Astrocyte (in vitro differentiated cells and primary cell): ENCODE measurements around the gene PASK. TPM values are rescaled to one million over a fixed set of nuclear protein-coding genes. Genes with fewer than 3 reads are reported as not detected.
"Not testable (repeated sequence)": the region's sequence is repeated elsewhere in the genome, so short reads cannot be mapped to it uniquely, and the experiment has no call there.

ENCODE experiments used
- DNase-seq: peaks from one replicate; pipeline ENCODE4 v3.0.0-alpha.2; 2010; ENCODE audit warnings: low read depth
- FAIRE-seq: peaks from 2 replicates; lab custom pipeline; 2011; peaks lifted over from hg19 to GRCh38; lab: Jason Lieb, UNC
- H2AFZ ChIP-seq: 2 replicates; pipeline ENCODE4 v1.6.0; 2012; ENCODE audit warnings: low read depth, low read length, inconsistent platforms
- H3K27ac ChIP-seq: 2 replicates; pipeline ENCODE4 v1.5.1; 2011; ENCODE audit warnings: low read depth, low read length, inconsistent platforms
- H3K27me3 ChIP-seq: 2 replicates; pipeline ENCODE4 v1.6.0; 2011; ENCODE audit warnings: low read length, inconsistent platforms; ENCODE audit not compliant: insufficient read depth
- H3K36me3 ChIP-seq: 2 replicates; pipeline ENCODE4 v1.5.1; 2011; ENCODE audit warnings: low read length, inconsistent platforms; ENCODE audit not compliant: insufficient read depth
- H3K4me1 ChIP-seq: 2 replicates; pipeline ENCODE4 v1.5.1; 2011; ENCODE audit warnings: low read length, inconsistent platforms; ENCODE audit not compliant: insufficient read depth
- H3K4me2 ChIP-seq: 2 replicates; pipeline ENCODE4 v1.6.0; 2012; ENCODE audit warnings: low read length, inconsistent platforms
- H3K4me3 ChIP-seq: 2 replicates; pipeline ENCODE4 v1.5.1; 2011; ENCODE audit warnings: low read depth, mild to moderate bottlenecking, low read length, inconsistent platforms; ENCODE audit not compliant: insufficient read depth
- H3K79me2 ChIP-seq: 2 replicates; pipeline ENCODE4 v1.6.0; 2012; ENCODE audit warnings: mild to moderate bottlenecking, low read length, inconsistent platforms; ENCODE audit not compliant: insufficient read depth
- H3K9ac ChIP-seq: 2 replicates; pipeline ENCODE4 v1.6.0; 2012; ENCODE audit warnings: mild to moderate bottlenecking, low read length, inconsistent platforms
- H3K9me3 ChIP-seq: 2 replicates; pipeline ENCODE4 v1.5.1; 2012; ENCODE audit warnings: low read depth, mild to moderate bottlenecking, low read length, inconsistent platforms; ENCODE audit not compliant: insufficient read depth
- H4K20me1 ChIP-seq: 2 replicates; pipeline ENCODE4 v1.6.0; 2012; ENCODE audit warnings: low read length, inconsistent platforms; ENCODE audit not compliant: insufficient read depth
- H3K27ac Mint-ChIP-seq: one replicate; pipeline ENCODE4 v1.8.0; 2021; ENCODE audit warnings: mild to moderate bottlenecking, mixed read lengths; ENCODE audit not compliant: unreplicated experiment
- H3K27me3 Mint-ChIP-seq: one replicate; pipeline ENCODE4 v1.8.0; 2021; ENCODE audit warnings: low read depth, mixed read lengths; ENCODE audit not compliant: unreplicated experiment
- H3K36me3 Mint-ChIP-seq: one replicate; pipeline ENCODE4 v1.8.0; 2021; ENCODE audit warnings: low read depth, mixed read lengths; ENCODE audit not compliant: unreplicated experiment
- H3K4me1 Mint-ChIP-seq: one replicate; pipeline ENCODE4 v1.8.0; 2021; ENCODE audit warnings: low read depth, mixed read lengths; ENCODE audit not compliant: unreplicated experiment
- H3K4me3 Mint-ChIP-seq: one replicate; pipeline ENCODE4 v1.8.0; 2021; ENCODE audit warnings: mild to moderate bottlenecking, moderate library complexity, mixed read lengths; ENCODE audit not compliant: unreplicated experiment
- H3K9me3 Mint-ChIP-seq: one replicate; pipeline ENCODE4 v1.8.0; 2021; ENCODE audit warnings: mild to moderate bottlenecking, mixed read lengths; ENCODE audit not compliant: unreplicated experiment
- EZH2 ChIP-seq: IDR thresholded peaks from 2 replicates; pipeline ENCODE4 v1.6.1; 2012; ENCODE audit warnings: mild to moderate bottlenecking, low read length, inconsistent platforms; ENCODE audit not compliant: insufficient read depth
- total RNA-seq: library from RNA; stranded (reverse); gene quantifications from 2 replicates; pipeline ENCODE4 v1.2.1, GENCODE V29; 2021
- TF ChIP-seq, protein P1 (sequence below): IDR thresholded peaks from 2 replicates; pipeline ENCODE4 v1.5.1; 2011; ENCODE audit warnings: low read depth, mild to moderate bottlenecking, inconsistent platforms, low read length, moderate library complexity; ENCODE audit not compliant: insufficient read depth

PASK gene
- total RNA-seq, 1 donor from 2014 or later: 8.0 TPM

- Histone ChIP-seq H4K20me1 (no peaks in the 10 kb centered on the region), H2AFZ (no peak overlapping the region), H3K36me3 (no peaks in the 10 kb centered on the region), H3K4me3 (no peak overlapping the region), H3K9ac (no peak overlapping the region), H3K9me3 (no peaks in the 10 kb centered on the region), H3K4me2 (no peak overlapping the region), H3K27ac (no peak overlapping the region), H3K27me3 (peaks cover 5% of the 10 kb centered on the region), H3K79me2 (no peaks in the 10 kb centered on the region), H3K4me1 (no peaks in the 10 kb centered on the region)
- H3K27ac Mint-ChIP-seq: no peak overlapping the region
- no peak overlapping the region for H3K4me3 Mint-ChIP-seq
- TF ChIP-seq, protein P1, sequence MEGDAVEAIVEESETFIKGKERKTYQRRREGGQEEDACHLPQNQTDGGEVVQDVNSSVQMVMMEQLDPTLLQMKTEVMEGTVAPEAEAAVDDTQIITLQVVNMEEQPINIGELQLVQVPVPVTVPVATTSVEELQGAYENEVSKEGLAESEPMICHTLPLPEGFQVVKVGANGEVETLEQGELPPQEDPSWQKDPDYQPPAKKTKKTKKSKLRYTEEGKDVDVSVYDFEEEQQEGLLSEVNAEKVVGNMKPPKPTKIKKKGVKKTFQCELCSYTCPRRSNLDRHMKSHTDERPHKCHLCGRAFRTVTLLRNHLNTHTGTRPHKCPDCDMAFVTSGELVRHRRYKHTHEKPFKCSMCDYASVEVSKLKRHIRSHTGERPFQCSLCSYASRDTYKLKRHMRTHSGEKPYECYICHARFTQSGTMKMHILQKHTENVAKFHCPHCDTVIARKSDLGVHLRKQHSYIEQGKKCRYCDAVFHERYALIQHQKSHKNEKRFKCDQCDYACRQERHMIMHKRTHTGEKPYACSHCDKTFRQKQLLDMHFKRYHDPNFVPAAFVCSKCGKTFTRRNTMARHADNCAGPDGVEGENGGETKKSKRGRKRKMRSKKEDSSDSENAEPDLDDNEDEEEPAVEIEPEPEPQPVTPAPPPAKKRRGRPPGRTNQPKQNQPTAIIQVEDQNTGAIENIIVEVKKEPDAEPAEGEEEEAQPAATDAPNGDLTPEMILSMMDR: no peak
- no peak for TF ChIP-seq EZH2
- H3K4me1 Mint-ChIP-seq: no peaks in the 10 kb centered on the region
- DNase-seq (no peak), FAIRE-seq (no peak)
- no peaks in the 10 kb centered on the region for H3K36me3 Mint-ChIP-seq
- H3K9me3 Mint-ChIP-seq: no peaks in the 10 kb centered on the region
- H3K27me3 Mint-ChIP-seq: peaks cover 30% of the 10 kb centered on the region
These were observed 48.7 kb upstream of the PASK start for GRCh38 chr2:241197947-241198346.

GRCh38 chr2:241197246-241197645 is 48.0 kb upstream of the PASK start:
- H3K9ac ChIP-seq, DNase-seq, H3K4me1 ChIP-seq, H3K4me3 Mint-ChIP-seq, H3K4me3 ChIP-seq, FAIRE-seq, H3K27ac ChIP-seq, H3K27ac Mint-ChIP-seq, H3K79me2 ChIP-seq, H3K27me3 ChIP-seq, H3K9me3 Mint-ChIP-seq, H3K4me2 ChIP-seq, H3K9me3 ChIP-seq, H2AFZ ChIP-seq, H4K20me1 ChIP-seq, H3K4me1 Mint-ChIP-seq, H3K36me3 ChIP-seq, H3K36me3 Mint-ChIP-seq: not testable (repeated sequence)
- H3K27me3 Mint-ChIP-seq: peaks cover 30% of the 10 kb centered on the region

DNA sequence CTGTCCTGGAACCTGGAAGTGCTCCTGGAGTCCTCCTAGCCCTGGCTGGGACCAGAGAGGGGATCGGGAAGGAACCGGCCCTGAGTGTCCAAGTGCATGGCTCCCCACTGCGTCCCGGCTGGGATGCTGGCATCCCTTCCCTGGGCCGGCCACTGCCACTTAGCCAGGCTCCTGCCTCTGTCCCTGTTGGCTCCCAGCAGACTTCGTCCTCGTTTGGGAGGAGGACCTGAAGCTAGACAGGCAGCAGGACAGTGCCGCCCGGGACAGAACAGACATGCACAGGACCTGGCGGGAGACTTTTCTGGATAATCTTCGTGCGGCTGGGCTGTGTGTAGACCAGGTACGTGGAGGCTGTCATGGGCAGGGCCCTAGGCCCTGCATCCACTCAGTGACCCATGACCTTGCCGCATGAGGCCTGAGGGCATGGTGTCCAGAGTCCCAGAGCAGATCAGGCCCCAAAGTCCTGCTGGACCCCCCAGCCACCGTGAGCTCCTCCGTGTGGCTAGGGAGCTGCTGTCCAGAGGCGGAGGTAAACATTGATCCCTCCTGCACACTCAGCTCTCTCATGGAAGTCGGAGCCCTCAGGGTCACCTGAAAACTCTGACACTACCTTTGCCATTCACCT is 46.3 kb upstream of the PASK start:
- peaks cover 5% of the 10 kb centered on the region for H3K27me3 ChIP-seq
- no peaks in the 10 kb centered on the region for H3K9me3 Mint-ChIP-seq
- no peak overlapping the region for H3K4me3 ChIP-seq
- H3K79me2 ChIP-seq: no peaks in the 10 kb centered on the region
- no peak overlapping the region for H3K27ac Mint-ChIP-seq
- no peaks in the 10 kb centered on the region for H4K20me1 ChIP-seq
- peaks cover 30% of the 10 kb centered on the region for H3K27me3 Mint-ChIP-seq
- H3K4me1 ChIP-seq: no peaks in the 10 kb centered on the region
- no peak overlapping the region for H3K4me2 ChIP-seq
- no peak for TF ChIP-seq EZH2
- TF ChIP-seq, protein P1: no peak
- H3K9ac ChIP-seq: no peak overlapping the region
- H3K27ac ChIP-seq: no peak overlapping the region
- no peak overlapping the region for H2AFZ ChIP-seq
- H3K9me3 ChIP-seq: no peaks in the 10 kb centered on the region
- no peaks in the 10 kb centered on the region for H3K36me3 Mint-ChIP-seq
- H3K36me3 ChIP-seq: no peaks in the 10 kb centered on the region
- FAIRE-seq (no peak), DNase-seq (no peak)
- no peaks in the 10 kb centered on the region for H3K4me1 Mint-ChIP-seq
- no peak overlapping the region for H3K4me3 Mint-ChIP-seq
